Glomerular endothelial cell (primary cell): ENCODE results near the gene CDC42BPB. TPM values are rescaled to one million over a fixed set of nuclear protein-coding genes. Genes with fewer than 3 reads are reported as not detected.

Experiments used
- DNase-seq: peaks from one replicate; pipeline ENCODE4 v3.0.0-alpha.2; 2011; ENCODE audit warnings: low read depth, low spot score; ENCODE audit errors: extremely low read depth
- total RNA-seq: library from RNA; depleted of rRNA; stranded (reverse); fragments of >200 nt; gene quantifications from 2 replicates; pipeline ENCODE4 v1.2.3, GENCODE V29; 2015

The CDC42BPB gene
- total RNA-seq = 130 and 191 TPM in 2 replicates

DNA sequence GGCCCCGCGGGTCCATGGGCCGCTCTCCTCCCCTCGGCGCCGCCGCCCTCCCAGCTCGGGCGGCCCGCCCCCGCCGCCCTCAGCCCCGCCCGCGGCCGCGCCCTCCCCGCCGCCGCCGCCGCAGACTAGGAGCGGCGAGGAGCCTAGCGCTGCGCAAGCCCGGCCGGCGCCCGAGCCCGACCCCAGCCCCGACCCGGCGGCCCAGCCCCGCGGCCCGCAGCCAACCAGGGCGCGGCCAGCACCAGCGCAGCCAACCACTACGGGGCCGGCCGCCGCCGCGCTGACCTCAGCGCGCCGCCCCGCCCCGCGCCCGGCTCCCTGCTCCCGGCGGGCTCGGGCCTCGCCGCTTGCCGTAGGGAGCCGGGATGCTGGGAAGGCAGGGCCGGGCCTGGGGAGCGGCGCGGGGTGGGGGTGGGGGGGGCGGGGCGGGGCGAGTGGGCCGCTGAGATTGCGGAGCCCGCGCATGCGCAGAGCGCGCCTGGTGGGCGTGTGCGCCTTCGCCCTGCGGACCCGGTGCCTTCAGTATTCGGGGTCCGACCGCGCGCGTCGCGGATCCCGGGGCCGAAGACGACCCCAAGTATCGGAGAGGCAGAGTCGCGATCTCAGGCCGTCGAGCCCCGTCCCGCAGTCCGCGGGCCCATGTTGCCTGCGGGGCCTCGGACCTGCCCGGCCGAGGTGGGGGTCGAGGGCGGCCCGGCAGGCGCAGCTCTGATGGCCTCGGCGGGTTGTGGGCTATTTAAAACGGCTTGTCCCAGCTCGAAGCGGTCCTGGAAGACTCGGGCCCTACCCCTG is at the start of gene CDC42BPB:
Gene CDC42BPB (minus strand): TSS at position 178 of the 792 bp plus-strand sequence. CDS start 376 bp downstream, outside the sequence.
- DNase-seq = no peak

DNA sequence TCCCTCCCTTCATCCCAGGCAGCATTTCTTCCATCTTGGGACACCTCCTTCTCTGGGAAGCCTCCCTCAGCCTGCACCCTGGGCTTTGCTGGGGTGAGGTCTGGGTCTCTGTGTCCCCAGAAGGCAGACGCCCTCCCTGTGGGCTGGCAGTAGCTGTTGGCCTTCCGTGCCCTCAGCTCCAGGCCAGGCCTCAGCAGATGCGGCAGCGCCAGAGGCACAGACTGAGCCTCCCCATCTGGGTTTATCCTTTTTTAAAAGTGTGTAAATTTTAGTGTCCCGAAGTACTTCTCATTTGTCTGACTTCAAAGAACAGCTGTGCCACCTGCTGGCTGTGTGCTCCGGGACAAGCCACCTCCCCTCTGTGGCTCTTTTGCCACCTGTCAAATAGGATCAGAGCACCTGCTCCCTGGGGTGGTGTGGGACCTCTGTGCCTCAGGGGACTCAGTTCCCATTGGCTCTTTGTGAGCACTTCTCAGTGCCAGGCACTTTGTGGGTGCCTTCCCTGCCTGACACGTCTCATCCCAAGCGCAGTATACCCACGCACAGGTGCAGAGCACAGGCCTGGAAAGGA is 48.3 kb upstream of the CDC42BPB start:
- DNase-seq = no peak

GRCh38 chr14:103104654-103105452 is 47.5 kb upstream of the CDC42BPB start:
- DNase-seq = no peak

DNA sequence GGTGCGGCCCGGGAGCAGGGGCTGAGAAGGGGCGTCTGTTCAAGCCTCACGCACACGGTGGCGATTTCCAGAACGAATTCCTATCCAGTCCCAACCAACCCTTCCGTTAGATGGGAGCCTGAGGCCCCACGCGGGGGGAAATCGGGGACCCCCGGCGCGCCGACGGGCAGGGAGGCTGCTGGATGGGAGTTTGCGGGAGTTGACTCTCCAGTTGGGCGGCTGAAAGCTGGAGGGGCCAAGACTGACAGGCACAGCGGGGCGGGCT is 47.0 kb upstream of the CDC42BPB start:
- DNase-seq = no peak

- DNase-seq = no peak
Observed at GRCh38 chr14:103103461-103104388, 46.4 kb upstream of the CDC42BPB start.

DNA sequence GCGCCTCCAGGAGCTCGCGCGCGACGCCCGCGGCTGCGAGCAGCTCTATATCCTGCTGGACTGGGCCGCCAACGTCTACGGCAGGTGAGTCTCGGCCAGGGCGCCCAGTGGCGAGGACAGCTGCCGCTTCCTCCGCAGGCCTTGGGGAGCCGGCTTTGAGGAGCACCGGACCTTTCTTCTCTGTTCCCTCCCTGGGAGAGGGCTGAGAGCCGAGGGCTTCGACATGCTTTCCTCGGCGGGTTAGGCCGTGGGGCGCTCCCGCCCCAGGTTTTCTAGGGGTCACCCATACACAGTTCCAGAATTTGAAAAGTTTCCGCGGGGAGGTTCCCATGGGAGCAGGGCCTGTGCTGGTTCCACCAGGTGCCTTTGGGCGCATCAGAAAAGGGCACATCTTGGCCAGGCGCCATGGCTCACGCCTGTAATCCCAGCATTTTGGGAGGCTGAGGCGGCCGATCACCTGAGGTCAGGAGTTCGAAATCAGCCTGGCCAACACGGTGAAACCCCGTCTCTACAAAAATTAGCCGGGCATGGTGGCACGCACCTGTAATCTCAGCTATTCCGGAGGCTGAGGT is 45.4 kb upstream of the CDC42BPB start:
- no peak for DNase-seq

- no peak for DNase-seq
Observed at GRCh38 chr14:103101963-103102688, 44.8 kb upstream of the CDC42BPB start.

GRCh38 chr14:103101257-103101962 is 44.1 kb upstream of the CDC42BPB start:
- DNase-seq = no peak

GRCh38 chr14:103100281-103101121 is 43.2 kb upstream of the CDC42BPB start:
- no peak for DNase-seq

DNA sequence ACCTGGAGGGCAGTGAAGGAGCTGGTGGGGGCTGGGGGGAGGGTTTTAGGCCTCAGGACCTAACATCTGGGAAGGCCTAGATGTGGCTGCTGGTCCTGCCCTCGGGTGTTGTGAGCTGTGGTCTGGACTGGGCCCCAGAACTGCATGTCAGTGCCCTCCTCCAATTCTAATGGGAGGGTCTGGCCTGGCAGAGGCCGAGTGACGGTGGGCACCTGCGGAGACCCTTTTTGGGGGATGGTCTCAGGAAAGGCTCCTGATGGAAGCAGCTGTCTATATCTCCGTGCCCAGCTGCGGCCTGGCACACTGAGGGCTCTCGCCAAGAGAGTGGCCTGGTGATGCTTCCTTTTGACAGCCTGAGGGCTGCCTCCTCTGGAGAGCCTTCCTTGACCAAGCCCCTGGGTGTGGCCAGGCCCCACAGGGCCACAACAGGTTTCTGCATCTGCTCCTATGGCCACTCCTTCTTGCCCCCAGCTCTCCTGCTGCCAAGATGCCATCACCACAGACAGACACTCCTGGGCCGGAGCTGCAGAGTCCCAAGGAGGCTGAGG is 42.5 kb upstream of the CDC42BPB start:
- DNase-seq = no peak

GRCh38 chr14:103099081-103099732 is 41.9 kb upstream of the CDC42BPB start:
- DNase-seq = no peak

GRCh38 chr14:103097994-103098957 is 40.9 kb upstream of the CDC42BPB start:
- no peak for DNase-seq

- DNase-seq = no peak
Observed at GRCh38 chr14:103097244-103097993, 40.1 kb upstream of the CDC42BPB start.

GRCh38 chr14:103096387-103096786 is 39.0 kb upstream of the CDC42BPB start:
- no peak for DNase-seq

DNA sequence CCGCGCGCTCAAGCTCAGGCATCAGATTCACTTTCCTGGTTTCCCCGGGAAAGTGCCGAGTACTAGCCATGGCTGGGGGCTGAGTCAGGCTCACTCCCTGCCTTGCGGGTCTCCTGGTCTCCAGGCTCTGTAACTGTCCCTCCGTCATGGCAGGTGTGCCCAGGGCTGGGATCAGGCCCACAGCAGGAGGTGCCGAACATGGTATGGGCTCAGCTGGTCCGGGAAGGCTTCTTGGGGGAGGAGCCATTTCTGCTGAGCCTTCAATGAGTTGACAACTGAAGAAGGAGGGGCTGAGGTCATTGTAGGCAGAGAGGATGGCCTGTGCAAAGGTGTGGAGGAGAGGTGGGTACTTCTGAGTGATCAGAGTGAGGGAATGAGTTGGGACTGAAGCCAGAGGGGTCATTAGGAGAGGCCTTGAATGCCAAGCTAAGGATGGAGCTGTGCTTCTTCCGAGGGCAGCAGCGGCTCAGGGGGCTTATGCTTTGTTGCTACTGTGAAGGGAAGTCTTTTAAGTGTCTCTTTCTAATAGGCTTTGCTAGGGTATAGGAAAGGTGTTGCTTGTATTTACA is 37.9 kb upstream of the CDC42BPB start:
- DNase-seq = no peak
